Myocyte (in vitro differentiated cells): Measurements from ENCODE around the gene FCER2. TPM values are rescaled to one million over a fixed set of nuclear protein-coding genes. Genes with fewer than 3 reads are reported as not detected.
"Not testable (repeated sequence)": the region's sequence is repeated elsewhere in the genome, so short reads cannot be mapped to it uniquely, and the experiment has no call there.

Experiments used
- DNase-seq: peaks from one replicate; pipeline ENCODE4 v3.0.0-alpha.2; 2012; ENCODE audit warnings: low read depth
- polyA plus RNA-seq: library from polyadenylated mRNA; unstranded; fragments of >200 nt; gene quantifications from one replicate; pipeline ENCODE4 v1.2.1, GENCODE V29; 2012; ENCODE audit warnings: missing spikeins
- total RNA-seq: library from RNA; depleted of rRNA; stranded (reverse); fragments of >200 nt; gene quantifications from 2 replicates; pipeline ENCODE4 v1.2.3, GENCODE V29; 2014

FCER2 gene, protein sequence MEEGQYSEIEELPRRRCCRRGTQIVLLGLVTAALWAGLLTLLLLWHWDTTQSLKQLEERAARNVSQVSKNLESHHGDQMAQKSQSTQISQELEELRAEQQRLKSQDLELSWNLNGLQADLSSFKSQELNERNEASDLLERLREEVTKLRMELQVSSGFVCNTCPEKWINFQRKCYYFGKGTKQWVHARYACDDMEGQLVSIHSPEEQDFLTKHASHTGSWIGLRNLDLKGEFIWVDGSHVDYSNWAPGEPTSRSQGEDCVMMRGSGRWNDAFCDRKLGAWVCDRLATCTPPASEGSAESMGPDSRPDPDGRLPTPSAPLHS
- total RNA-seq, result not detected in 2 replicates
- not detected for polyA plus RNA-seq

DNA sequence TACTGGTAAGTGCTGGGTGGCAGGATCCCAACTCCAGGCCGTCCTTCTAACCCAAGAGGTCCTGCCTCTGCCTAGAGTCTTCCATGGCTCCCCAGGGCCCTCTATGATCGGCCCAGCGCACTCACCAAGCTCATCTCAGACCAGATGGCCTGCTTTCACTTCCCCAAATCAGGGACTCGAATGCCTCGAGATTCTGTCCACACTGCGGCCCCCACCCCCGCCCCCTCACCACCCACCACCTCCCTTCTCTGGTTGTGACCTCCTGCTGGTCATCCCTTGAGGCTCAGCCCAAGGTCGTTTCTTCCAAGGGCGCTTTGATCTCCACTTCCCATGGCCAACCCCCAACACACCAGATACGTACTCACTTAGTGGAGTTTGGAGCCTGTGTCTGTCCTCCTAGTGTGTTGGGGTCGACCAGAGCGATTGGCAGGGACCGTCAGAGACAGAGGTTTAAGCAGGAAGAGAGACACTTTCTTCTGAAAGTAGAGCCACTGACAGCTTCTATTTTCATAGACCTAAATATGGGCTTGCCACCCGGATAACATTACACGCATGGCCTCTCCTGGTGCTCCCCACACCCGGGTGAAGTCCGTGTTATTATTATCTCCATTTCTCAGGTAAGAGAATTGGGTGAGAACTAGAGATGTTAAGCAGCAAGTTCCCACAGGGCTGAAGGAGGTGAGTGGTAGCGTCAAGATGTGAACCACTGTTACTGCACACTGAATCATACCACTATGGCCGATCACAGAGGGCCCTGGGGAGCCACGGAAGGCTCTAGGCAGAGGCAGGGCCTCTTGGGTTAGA is at the start of gene FCER2:
TSS of gene FCER2 (minus strand) at position 478 of the 804 bp plus-strand sequence. CDS start 2,371 bp downstream, outside the sequence.
- DNase-seq, result no peak

DNA sequence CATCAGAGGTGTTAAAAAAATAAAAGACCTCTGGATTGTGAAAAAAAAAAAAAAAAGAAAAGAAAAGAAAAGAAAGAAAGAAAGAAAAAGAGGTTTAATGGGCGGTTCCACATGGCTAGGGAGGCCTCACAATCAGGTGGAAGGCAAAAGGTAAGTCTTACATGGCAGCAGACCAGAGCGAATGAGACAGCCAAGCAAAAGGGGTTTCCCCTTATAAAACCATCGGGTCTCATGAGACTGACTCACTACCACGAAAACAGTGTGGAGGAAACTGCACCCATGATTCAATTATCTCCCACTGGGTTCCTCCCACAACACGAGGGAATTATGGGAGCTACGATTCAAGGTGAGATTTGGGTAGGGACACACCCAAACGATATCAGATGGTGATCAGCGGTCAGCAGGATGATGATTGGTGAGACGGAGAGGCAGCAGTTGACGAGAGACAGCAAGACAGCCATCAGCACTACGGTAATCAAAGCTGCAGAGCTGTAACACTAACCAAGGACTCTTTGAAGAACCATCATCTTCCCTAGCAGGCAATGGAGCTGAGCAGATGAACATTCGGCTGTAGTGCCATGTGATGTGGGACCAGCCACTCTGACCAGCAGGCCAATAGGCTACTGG is 49.3 kb upstream of the FCER2 start:
- peak; percentile 3 for DNase-seq

DNA sequence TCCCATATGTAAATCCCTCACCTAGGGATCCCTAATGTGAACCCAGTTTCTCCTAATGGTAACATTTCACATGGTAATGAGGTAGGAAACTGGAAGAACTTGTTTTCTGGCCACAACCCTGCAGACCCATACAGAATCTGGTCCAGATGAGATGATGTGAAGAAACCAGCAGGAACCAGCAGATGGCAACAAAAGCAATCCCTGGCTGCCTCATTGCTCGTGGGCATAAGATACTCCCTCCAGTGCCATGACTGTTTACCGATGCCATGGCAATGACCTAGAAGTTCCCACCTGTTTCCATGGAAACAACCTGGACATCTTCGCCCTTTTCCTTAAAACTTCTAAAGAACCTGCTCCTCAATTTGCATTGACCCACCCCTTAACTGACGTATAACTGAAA is 46.8 kb upstream of the FCER2 start:
- no peak for DNase-seq

DNA sequence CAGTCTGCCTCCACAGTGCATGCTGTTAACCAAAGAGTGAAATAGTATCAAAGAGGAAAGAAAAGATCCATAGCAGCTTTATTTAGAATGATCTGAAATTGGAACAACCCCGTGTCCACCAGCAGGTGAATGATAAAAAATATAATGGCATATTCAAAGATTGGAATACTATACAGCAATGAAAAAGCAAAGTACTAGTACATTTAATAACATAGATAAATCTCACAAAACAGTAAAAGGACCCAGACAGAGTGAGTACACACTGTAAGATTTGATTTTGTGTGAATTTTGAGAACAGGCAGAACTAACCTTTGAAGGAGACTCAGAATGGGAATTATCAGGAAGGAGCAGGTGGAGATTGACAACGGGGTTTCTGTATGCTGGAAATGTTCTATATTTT is 46.2 kb upstream of the FCER2 start:
- no peak for DNase-seq

DNA sequence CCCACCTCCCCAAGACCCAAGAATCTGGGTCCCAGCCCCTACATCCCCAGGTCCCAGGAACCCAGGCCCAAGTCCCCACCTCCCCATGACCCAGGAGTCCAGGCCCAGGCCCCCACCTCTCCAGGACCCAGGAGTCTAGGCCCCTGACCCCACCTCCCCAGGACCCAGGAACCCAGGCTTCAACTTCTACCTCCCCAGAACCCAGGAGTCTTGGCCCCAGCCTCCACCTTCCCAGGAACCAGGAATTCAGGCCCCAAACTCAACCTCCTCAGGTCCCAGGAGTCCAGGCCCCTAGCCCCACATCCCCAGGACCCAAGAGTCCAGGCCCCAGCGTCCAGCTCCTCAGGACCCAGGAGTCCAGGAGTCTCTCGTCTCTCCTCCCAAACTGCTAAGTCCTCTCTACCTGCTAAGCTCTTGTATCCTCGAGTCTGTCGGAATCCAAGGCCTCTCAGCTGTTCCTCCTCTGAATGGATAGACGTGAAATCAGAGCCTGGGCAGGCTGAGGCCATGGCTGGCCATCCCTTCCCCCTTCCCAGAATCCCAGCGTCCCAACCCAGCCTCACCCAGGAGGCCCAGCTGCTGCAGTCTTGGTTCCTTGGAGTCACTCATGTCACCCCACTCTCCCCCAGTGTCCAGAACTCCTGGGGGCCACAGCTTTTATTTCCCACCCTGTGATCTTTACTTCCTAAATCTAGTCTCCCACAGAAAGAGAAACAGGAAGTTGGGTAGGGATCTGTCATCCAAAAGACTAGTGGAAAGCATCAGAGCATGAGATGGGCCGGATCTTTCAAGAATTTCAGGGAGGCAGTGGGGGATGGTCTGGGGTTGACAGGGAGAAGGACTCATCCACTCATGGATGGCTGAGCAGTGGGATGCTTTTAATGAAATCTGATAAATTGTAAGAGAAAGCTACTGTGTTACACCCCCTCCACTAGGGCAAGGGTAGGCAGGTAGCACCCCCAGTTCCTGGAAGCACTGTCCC is 45.3 kb upstream of the FCER2 start, which contains the start of gene CD209:
TSS of gene CD209 (minus strand) at position 632 of the 982 bp plus-strand sequence. CDS start at position 609, 23 bp downstream.
- no peak for DNase-seq

DNA sequence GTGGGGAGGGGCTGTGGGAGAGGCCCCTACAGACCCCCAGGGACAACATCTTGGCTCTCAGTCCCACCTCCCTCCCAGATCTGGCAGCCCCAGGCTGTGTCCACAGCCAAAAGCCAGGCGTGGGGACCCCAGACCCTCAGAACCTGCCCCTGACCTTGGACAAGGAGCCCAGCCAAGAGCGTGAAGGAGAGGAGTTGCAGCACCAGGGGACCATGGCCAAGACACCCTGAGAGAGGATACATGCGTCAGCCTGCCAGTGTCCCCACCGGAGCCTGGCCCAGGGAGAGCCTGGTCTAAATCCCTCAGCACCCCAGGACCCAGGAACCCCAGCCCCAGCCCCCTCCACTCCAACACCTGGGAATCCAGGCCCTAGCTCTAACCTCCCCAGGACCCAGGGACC is 44.4 kb upstream of the FCER2 start:
- DNase-seq, result not testable (repeated sequence)

DNA sequence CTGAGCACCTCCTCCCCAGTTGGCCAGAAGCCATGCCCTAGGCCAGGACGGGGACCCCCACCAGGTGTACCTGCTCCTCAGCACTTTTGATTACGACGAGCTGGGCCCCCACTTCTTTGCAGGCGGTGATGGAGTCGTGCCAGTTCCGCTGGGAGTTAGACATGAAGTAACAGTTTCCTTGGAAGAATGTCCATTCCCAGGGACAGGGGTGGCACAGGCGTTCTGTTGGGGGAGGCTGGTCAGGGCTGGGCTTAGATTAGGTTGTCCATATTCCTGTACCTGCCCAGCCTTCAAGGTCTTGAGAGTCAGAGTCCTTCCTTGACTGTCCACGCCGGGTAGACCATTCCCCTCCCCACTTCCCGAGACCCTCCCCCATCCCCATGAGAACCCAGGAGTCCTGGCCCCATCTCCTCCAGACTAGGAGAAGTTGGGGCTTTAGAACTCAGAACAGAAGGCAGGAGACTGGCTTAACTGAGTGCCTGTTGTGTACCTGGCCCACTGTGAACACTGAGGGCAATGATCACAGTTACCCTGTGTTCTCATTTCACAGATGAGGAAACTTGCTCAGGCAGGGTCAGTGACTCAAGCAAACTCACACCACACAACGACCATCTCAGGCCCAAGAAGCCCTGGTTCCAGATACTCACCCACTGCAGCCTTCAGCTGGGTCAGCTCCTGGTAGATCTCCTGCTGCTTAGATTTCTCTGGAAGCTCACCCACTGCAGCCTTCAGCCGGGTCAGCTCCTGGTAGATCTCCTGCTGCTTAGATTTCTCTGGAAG is 43.1 kb upstream of the FCER2 start:
- no peak for DNase-seq

DNA sequence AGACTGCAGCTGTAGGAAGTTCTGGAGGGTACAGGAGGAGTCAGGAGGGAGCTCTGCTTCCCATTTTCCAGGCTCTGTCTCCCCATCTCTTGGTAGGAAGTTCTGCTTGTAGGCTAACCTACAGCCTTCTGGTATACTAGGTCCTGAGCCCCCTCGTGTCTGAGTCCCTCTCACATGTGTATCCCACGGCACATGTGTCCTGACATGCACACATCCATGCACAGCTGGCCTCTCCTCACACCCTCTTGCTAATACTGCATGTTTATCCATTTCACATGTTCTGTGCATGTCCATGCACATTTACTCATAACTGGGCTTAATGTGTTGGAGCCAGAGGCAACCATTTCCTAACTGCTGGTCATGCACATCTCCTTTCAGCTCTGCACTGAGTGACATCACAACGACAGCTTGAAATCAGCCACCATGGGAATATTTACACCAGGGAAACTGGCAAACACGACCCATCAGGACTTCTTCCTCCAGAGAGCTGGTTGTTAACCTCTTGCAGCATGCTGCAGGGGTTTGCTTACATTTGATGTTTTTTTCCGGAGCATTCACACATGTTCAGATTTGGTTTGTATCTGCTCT is 42.4 kb upstream of the FCER2 start:
- no peak for DNase-seq

DNA sequence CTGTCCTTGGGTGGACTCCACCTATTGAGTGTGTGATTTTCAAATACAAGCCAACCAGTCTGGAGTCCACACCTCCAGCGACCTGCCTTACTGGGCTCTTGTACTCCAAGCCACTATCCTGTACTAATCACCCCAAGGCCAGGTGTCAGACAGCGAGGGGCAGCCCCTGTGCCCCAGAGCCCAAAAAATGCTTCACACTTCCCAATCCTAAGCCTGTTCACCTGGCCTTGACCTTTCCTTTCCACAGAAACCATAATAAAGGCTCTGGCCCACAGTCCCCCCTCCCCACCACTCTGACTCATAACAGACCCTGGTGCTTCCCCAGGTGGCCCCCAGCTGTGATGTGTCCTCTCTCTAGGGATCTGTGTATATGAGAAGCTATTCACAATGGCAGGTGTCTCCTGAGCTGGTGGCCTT is 41.5 kb upstream of the FCER2 start:
- no peak for DNase-seq

DNA sequence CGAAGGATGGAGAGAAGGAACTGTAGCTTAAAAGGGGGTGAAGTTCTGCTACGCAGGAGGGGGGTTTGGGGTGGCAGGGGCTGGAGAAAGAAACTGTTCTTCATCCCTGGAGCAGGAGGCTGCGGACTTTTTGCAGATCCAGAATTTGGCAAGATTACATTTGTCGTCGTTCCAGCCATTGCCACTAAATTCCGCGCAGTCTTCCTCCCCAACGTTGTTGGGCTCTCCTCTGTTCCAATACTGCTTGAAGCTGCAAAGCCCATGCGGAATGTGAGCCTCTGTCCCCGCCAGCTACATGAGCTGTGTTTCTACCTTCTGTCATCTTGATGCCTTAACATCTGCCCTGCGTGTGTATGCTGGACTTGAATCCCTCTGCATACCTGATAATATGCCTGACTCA is 41.1 kb upstream of the FCER2 start:
- no peak for DNase-seq

DNA sequence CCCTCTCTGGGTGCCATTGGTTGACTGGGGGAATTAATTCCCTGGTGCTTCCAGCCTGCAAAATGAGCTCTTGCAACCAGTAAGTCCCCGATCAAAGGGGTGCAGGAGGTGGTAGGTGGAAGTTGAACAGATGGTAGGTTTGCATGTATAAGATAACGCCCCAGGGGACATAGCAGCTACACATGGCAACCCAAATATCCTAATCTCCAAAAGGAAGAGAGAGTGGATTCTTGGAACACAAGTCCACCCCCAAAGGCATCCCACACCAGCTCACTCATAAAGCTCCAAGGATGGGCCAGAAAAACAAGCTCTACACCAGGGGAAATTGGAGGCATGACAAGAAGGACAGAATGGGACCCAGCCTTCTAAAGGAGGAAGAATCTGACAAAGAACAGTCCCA is 40.6 kb upstream of the FCER2 start:
- DNase-seq, result no peak

DNA sequence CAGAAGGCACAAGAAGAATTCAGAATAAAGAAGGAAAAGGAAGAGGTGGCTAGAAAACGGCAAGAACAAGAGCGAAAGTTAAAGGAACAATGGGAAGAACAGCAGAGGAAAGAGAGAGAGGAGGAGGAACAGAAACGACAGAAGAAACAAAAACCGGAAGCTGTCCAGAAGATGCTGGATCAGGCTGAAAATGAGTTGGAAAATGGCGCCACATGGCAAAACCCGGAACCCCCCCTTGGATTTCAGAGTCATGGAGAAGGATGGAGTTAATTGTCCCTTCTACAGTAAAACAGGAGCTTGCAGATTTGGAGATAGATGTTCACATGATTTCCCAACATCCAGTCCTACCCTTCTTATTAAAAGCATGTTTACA is 38.7 kb upstream of the FCER2 start:
- DNase-seq, result no peak

DNA sequence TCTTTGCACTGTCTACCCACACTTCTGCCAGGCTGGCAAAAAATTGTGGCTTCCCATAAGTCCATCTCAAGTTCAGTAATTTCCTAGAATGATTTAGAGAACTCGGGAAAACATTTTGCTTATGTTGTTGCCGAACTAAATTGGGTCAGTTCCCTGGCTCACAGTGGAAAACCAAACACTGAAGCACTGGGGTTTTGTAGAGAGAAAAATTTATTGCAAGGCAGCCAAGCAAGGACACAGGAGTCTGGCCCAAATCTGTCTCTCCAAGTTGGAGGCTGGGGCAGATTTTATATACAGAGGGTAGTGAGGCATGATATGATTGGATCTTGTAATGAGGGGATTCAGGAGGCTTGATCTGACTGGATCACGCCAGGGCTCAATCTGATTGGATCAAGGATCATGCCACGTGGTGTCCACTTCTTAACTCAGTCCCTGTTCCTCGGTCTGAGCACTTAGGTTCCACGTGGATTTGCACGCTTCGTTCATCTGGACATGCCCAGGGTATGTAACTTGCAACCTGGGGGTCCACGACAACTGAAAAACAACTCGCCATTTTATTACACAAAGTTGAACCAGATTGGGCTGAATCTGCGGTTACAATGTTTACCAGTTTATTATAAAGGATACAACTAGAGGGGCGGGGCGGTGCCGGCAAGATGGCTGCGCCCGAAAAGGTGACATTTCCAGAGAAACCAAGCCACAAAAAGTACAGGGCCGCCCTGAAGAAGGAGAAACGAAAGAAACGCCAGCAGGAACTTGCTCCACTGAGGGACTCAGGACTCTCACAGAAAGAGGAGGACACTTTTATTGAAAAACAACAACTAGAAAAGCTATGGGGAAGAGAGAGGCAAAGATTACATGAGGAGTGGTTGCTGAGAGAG is 38.1 kb upstream of the FCER2 start:
- DNase-seq, result no peak

DNA sequence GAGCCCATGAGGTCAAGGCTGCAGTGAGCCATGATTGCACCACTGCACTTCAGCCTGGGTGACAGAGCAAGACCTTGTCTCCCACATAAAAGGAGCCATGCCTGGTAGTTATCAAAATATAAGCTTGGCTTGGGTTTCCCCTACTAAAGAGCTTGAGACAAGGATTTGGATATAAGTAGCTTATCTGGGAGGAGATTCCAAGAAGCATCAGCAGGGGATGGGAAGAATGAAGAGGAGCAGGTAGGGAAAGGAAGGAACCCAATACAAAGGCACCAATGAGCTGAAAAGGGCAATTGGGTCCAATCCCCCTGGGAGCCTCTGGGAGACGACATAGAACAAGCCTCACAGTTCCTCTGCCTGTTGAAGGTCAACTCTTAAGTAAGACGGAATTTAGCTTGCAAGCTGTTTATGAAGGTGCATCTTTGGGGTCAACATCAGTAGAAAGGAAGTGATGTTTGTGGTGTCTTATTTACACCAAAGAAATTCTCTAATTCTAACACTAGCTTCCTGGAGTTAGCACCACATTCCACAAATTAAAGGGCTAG is 37.4 kb upstream of the FCER2 start:
- DNase-seq, result no peak

DNA sequence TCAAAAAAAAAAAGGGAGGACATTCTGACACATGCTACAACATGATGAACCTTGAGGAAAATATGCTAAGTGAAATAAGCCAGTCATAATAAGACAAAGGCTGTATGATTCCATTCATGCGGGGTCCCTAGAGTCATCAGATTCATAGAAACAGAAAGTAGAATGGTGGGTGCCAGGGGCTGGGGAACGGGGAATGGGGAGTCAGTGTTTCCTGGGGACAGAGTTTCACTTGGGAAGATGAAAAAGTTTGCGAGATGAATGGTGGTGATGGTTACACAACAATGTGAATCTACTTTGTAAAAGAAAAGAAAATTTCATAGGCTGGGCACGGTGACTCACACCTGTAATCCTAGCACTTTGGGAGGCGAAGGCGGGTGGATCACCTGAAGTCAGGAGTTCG is 36.1 kb upstream of the FCER2 start:
- no peak for DNase-seq

DNA sequence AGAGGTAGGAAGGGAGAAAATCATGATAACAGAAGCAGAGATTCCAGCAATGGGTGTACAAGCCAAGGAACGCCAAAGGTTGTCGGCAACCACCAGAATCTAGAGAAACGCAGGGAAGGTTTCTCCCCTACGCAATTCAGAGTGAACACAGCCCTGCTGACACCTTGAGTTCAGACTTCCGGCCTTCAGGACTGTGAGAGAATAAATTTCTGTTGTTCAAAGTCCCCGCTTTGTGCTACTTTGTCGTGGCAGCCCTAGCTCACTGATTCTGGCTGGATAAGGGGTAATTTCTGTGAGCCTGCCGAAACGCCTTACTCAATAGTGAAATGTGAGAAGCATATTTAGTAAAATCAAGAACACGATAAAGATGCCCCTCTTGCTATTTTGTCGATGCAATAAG is 35.3 kb upstream of the FCER2 start:
- no peak for DNase-seq

DNA sequence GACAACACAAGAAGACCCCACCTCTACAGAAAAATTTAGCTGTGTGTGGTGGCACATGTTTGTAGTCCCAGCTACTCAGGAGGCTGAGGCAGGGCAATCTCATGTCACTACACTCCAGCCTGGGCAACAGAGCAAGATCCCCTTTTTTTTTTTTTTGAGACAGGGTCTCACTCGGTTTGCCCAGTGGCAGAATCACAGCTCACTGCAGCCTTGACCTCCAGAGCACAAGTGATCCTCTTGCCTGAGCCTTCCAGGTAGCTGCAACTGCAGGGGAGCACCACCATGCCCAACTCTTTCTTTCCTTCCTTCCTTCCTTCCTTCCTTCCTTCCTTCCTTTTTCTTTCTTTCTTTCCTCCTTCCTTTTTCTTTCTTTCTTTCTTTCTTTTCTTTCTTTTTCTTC is 34.2 kb upstream of the FCER2 start:
- no peak for DNase-seq
